Colonic mucosa (tissue), 4 donors: ENCODE data around the gene NKX6-2. TPM values are rescaled to one million over a fixed set of nuclear protein-coding genes. Genes with fewer than 3 reads are reported as not detected.
"Not testable (repeated sequence)": the region's sequence is repeated elsewhere in the genome, so short reads cannot be mapped to it uniquely, and the experiment has no call there.

ENCODE experiments used
- DNase-seq: peaks from one replicate; pipeline ENCODE4 v3.0.0-alpha.2; 2020
- H3K27ac ChIP-seq: fragments of 200-600 bp; one replicate; pipeline ENCODE4 v1.8.0; 2021
- H3K27me3 ChIP-seq: fragments of 200-600 bp; one replicate; pipeline ENCODE4 v1.8.0; 2021
- H3K36me3 ChIP-seq: fragments of 200-600 bp; one replicate; pipeline ENCODE4 v1.8.0; 2021
- H3K4me1 ChIP-seq: fragments of 200-600 bp; one replicate; pipeline ENCODE4 v1.8.0; 2021; ENCODE audit warnings: mild to moderate bottlenecking
- H3K4me3 ChIP-seq: fragments of 200-600 bp; one replicate; pipeline ENCODE4 v1.8.0; 2021
- H3K9ac ChIP-seq, 2 donors: one replicate each; pipeline ENCODE4 v1.7.0; 2013; ENCODE audit warnings: control low read depth in 2 of 2, low read depth in 2 of 2, low read length in 2 of 2
- H3K9me3 ChIP-seq: fragments of 200-600 bp; one replicate; pipeline ENCODE4 v1.8.0; 2021
- intact Hi-C: fragments of 100-400 bp; cut with DNase I; formaldehyde crosslinking; loops from one replicate; pipeline ENCODE4 v1.14.1; 2022
- total RNA-seq, 2 donors: library from RNA; stranded (reverse); fragmentation: NEBNext Ultra II Directional in 1 of 2; extraction: Animal tissue kit (Norgen Biotek cat#: 25700) in 1 of 2; gene quantifications; one replicate each; pipeline ENCODE4 v1.2.1, GENCODE V29; 2021
- TF ChIP-seq, protein P1 (sequence below): fragments of 200-600 bp; IDR thresholded peaks from one replicate; pipeline ENCODE4 v1.8.0; 2022; ENCODE audit warnings: antibody characterized with exemption, mild to moderate bottlenecking
- donor health status: healthy.
- donor health status: DM: no; HTN: no; CAD: no.
- donor health status: DM: no; HTN: no; CAD: no.

The NKX6-2 gene
- total RNA-seq, 2 donors from 2014 or later: not detected

DNA sequence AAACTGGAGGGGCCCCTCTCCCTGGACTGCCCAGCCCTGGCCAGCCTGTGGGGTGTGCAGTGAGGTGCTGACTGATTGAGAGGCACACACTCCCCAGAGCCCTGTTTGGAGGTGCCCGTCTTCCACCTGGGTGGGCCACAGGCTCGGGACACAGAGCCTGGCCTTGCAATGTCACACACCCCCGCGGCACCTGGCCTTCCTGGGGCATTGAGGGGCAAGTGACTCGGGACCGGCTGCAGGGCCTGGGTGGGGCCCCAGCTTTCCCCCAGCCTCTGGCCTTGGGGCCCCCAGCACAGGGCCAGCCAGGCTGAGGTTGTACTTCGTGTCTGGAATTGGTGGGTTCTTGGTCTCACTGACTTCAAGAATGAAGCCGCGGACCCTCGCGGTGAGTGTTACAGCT lies 13.9 kb upstream of the NKX6-2 start:
- no peak for DNase-seq
- Histone ChIP-seq H3K9ac (no peak overlapping the region), H3K4me1 (no peaks in the 10 kb centered on the region)

DNA sequence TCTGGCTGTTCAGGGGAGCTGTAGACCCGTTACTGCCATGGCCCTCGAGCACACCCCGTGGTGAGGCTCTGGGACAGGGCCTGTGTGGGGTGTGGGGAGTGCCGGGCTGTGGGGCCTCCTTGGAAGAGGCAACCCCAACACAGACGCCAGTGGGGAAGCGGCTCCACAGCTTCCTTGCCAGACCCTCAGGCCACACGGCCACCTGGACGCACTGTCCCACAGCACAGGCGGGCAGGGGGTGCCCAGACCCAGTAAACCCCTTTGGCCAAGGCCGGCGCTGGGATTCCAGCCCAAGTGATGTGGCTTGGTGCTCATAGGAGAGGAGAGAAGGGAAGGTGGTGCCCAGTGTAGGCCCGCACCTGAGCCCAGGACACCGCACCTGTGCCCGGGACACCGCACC lies 12.9 kb upstream of the NKX6-2 start:
- H3K9me3 ChIP-seq: no peaks in the 10 kb centered on the region
- H3K27me3 ChIP-seq: no peaks in the 10 kb centered on the region
- H3K36me3 ChIP-seq: no peaks in the 10 kb centered on the region
- H3K9ac ChIP-seq: no peak overlapping the region
- no peak overlapping the region for H3K4me3 ChIP-seq
- intact Hi-C loops: no loop called here
- no peak for DNase-seq
- TF ChIP-seq, protein P1, sequence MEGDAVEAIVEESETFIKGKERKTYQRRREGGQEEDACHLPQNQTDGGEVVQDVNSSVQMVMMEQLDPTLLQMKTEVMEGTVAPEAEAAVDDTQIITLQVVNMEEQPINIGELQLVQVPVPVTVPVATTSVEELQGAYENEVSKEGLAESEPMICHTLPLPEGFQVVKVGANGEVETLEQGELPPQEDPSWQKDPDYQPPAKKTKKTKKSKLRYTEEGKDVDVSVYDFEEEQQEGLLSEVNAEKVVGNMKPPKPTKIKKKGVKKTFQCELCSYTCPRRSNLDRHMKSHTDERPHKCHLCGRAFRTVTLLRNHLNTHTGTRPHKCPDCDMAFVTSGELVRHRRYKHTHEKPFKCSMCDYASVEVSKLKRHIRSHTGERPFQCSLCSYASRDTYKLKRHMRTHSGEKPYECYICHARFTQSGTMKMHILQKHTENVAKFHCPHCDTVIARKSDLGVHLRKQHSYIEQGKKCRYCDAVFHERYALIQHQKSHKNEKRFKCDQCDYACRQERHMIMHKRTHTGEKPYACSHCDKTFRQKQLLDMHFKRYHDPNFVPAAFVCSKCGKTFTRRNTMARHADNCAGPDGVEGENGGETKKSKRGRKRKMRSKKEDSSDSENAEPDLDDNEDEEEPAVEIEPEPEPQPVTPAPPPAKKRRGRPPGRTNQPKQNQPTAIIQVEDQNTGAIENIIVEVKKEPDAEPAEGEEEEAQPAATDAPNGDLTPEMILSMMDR: no peak
- H3K27ac ChIP-seq: no peak overlapping the region
- H3K4me1 ChIP-seq: no peaks in the 10 kb centered on the region

More for the DNA sequence above, 13.9 kb upstream of the NKX6-2 start:
- H3K36me3 ChIP-seq: no peaks in the 10 kb centered on the region
- intact Hi-C loops: no loop called here
- no peaks in the 10 kb centered on the region for H3K27me3 ChIP-seq
- no peak overlapping the region for H3K4me3 ChIP-seq
- no peak overlapping the region for H3K27ac ChIP-seq
- H3K9me3 ChIP-seq: no peaks in the 10 kb centered on the region
- TF ChIP-seq, protein P1: no peak

DNA sequence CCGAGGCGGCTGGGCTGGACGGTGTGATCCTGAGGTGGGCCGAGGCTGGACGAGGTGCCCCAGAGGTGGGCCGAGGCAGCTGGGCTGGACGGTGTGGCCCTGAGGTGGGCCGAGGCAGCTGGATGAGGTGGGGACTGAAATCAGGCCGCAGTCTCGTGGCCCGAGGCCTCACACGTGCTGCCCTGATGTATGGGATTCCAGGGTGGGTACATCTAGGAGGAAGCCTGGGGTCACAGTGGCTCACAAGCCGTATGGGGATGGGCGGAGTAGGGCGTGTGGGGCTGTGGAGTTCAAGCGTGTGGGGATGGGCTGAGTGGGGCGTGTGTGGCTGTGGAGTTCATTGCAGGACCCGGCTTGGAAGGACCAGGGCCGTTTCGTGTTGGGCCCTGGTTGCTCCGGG lies 12.5 kb upstream of the NKX6-2 start:
- Histone ChIP-seq H3K4me1 (no peaks in the 10 kb centered on the region), H3K36me3 (no peaks in the 10 kb centered on the region)
- intact Hi-C loops: no loop called here

DNA sequence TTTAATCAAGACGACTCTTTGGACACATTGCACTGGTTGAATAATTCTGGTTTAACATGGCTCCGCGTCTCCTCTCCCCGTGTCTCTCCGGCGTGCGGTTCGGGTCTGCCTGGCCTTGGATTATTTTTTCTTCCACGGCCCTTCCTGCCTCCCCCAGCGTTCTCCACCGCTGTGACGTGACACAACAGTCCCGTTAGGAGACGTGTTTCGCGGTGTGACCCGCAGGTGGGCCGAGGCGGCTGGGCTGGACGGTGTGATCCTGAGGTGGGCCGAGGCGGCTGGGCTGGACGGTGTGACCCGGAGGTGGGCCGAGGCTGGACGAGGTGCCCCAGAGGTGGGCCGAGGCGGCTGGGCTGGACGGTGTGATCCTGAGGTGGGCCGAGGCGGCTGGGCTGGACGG lies 12.0 kb upstream of the NKX6-2 start:
- H3K27me3 ChIP-seq, DNase-seq, H3K4me1 ChIP-seq, H3K4me3 ChIP-seq, H3K9me3 ChIP-seq, H3K9ac ChIP-seq, H3K36me3 ChIP-seq, H3K27ac ChIP-seq, intact Hi-C loops: not testable (repeated sequence)

More for the DNA sequence above, 12.5 kb upstream of the NKX6-2 start:
- Histone ChIP-seq H3K9me3 (no peaks in the 10 kb centered on the region), H3K27ac (no peak overlapping the region), H3K27me3 (no peaks in the 10 kb centered on the region), H3K4me3 (no peak overlapping the region), H3K9ac (no peak overlapping the region)
- no peak for DNase-seq
- TF ChIP-seq, protein P1: no peak

DNA sequence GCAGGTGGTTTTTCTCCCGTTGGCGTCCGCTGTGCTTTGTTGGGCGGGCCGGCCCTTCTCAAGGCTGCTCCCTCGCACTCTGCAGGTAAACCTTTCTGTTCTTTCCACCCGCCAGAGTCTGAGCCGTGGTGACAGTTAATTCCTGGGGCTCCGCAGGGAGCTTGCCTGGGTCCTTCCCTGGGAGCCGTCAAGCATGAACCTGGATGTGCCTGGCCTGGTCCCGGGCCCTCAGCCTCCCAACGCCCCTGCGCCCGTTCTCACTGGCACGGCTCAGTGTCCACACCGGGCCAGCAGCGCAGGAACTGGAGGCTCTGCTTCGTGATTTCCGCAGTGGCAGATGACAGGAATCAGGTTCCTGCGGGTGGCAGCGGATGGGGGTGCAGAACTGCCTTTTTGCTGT lies 10.9 kb upstream of the NKX6-2 start:
- intact Hi-C loops: no loop called here
- H3K36me3 ChIP-seq: no peaks in the 10 kb centered on the region
- H3K27ac ChIP-seq: no peak overlapping the region
- DNase-seq: no peak
- H3K9ac ChIP-seq: no peak overlapping the region
- H3K4me1 ChIP-seq: no peaks in the 10 kb centered on the region
- H3K4me3 ChIP-seq: no peak overlapping the region
- TF ChIP-seq, protein P1: no peak
- no peaks in the 10 kb centered on the region for H3K27me3 ChIP-seq
- no peaks in the 10 kb centered on the region for H3K9me3 ChIP-seq

DNA sequence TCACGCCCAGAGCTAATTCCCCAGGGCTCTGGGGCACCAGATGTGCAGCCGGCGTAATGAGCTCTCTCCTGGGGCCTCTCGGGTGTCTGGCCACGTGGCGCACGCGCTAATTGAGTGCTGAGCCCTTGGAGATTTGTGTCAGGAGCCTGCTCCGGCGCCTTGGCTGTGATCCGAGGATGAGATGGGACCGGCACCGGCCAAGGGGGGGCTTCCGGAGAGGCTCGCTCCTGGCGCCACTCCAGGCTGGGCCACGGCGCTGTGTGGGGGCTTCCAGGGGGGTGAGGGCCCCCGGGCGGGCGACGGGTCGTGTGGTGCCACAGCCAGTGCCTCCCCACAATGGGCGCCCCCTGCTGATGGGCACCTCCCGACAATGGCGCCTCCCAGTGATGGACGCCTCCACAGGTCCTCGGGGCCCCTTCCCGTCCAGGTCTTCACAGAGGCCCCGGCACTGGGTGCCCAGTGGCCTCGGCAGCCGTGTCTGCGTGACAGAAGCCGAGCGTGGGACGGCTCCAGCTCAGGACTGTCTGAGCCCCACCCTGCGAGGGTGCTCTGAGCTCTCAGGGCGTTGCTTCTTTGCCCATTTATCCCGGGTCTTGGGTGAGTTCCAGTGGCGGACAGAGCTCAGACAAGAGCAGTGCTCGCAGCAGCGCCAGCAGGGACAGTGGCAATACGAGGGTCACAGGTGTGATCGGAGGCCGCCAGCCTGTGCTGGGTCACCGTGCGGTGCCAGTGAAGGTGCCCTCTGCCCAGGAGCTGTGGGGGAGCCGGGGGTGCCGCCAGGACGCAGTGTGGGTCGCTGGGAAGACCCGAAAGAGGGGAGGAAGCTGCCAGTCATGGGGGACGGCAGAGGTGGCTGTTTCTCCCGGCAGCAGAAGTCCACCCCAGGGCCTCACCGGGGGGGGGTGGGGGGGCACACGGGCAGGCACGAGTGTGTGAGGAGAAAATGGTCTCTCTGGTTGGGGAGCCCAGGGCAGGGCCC lies 8.2 kb upstream of the NKX6-2 start:
- H3K4me3 ChIP-seq: no peak overlapping the region
- no peak for DNase-seq

More for the DNA sequence above, 8.2 kb upstream of the NKX6-2 start:
- H3K9me3 ChIP-seq: no peaks in the 10 kb centered on the region
- H3K27me3 ChIP-seq: peaks cover 12% of the 10 kb centered on the region
- no peaks in the 10 kb centered on the region for H3K36me3 ChIP-seq
- no peaks in the 10 kb centered on the region for H3K4me1 ChIP-seq
- TF ChIP-seq, protein P1: no peak
- no peak overlapping the region for H3K27ac ChIP-seq
- no peak overlapping the region for H3K9ac ChIP-seq
- intact Hi-C loops: no loop called here
